NCI-H1930 (cell line): ENCODE results near the gene NCAPD2.
A peak's percentile ranks its signal among the peaks of the same experiment; 100 is the strongest.
"Not testable (repeated sequence)": the region's sequence is repeated elsewhere in the genome, so short reads cannot be mapped to it uniquely, and the experiment has no call there.

Experiments
- DNase-seq, 2 experiments: peaks; one replicate each; lab custom pipeline; 2025; lab: John Stamatoyannopoulos, UW

Gene NCAPD2

DNA sequence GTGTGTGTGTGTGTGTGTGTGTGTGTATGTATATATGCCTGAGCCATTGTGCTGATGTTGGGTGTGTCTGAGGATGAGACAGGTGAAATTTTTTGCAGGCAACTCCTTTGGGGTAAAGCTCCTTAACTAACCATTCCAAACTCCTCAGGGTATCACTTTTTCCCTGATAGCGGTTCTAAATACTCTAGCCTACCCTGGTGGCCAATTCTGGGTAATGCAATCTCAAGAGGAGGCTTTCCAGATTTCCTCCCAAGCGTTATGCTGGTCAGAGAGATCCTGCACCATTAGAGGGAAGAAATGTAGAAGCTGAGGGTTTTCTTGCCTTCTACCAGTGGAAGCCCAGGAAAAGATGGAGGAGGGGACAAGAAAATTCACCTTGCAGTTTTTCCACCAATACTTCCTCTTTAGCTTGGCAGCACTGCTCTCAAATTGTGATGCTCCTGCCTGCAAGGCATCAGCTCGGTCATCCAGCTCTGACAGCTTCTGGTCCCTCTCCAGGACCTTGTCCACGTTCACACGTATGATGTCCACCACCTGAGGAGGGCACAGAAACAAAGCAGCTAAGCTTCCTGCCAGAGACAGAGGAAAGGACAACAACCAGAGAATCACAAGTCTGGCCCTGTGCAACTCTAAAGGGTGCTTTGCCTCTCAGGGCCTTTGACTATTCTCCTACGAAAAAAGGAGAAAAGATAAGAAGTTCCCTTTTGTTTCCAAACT is 28.3 kb upstream of the NCAPD2 start:
- peak; percentile 30 to 45 for DNase-seq

DNA sequence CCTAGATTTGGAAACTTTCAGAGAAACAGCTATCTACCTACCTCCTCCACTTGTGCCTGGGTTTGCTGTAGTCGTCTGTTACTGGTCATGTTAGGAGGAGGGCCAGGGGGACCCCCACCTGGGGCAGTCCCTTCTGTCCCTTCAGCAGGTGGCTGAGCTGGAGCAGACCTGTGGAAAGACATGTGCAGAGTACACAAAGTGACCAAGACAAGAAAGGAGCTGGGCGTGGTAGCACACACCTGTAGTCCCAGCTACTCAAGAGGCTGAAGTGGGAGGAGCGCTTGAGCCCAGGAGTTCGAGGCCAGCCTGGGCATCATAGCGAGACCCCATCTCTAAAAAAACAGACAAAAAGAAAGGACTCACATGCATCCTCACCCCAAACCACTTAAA is 27.7 kb upstream of the NCAPD2 start:
- no peak for DNase-seq

DNA sequence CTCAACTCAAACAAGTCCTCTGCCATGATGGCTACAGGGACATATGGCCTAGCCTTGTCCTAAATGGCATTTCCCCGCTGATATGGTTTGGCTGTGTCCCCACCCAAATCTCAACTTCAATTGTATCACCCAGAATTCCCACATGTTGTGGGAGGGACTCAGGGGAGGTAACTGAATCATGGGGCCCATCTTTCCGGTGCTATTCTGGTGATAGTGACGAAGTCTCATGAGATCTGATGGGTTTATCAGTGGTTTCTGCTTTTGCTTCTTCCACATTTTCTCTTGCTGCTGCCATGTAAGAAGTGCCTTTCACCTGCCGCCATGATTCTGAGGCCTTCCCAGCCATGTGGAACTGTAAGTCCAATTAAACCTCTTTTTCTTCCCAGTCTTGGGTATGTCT is 27.2 kb upstream of the NCAPD2 start:
- DNase-seq = not testable (repeated sequence)

DNA sequence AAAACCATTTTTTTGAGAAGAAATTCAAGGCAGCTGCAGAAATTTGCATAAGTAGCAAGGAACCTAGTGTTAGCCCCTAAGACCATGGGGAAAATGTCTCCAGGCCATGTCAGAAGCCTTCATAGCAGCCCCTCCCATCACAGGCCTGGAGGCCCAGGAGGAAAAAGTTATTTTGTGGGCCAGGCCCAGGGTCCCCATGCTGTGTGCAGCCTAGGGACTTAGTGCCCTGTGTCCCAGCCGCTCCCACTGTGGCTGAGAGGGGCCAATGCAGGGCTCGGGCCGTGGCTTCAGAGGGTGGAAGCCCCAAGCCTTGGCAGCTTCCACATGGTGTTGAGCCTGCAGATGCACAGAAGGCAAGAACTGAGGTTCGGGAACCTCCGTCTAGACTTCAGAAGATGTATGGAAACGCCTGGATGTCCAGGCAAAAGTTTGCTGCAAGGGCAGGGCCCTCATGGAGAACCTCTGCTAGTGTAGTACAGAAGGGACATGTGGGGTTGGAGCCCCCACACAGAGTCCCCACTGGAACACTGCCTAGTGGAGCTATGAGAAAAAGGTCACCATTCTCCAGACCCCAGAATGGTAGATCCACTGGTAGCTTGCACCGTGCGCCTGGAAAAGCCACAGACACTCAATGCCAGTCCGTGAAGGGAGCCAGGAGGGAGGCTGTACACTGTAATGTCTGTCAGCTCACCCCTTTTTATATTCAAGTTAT is 26.2 kb upstream of the NCAPD2 start:
- not testable (repeated sequence) for DNase-seq

DNA sequence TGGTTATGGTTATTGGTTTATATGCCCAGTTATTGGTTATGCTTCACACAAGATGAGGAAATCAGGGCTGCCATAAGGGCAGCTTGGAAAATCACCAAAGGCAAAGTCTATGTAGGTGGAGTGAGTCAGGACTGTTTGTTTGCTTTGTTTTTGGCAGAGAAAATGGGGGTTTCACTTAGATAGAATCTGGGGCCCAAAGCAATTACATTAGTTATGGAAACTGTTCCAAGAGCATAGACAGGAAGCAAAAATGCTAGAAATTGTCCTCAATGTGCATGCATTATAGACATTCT is 25.7 kb upstream of the NCAPD2 start:
- DNase-seq = no peak

DNA sequence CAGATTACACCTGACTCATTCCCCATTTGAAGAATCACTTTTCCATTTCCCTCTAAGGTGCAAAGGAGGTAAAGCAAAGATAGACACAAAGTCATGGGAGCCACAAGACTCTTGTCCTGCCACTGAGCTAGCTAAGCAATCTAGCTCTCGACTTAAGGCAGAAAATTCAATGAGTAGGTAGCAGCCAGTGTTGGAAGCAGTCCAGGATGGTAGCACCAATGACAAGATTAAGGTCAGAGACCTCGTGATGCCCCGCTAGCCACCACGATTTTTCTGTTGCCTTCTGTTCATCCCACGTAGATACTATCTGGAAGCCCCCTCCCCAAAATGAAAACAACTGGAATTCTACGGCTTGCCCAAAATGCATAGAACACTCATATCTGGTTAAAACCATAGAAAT is 24.8 kb upstream of the NCAPD2 start:
- DNase-seq = no peak

DNA sequence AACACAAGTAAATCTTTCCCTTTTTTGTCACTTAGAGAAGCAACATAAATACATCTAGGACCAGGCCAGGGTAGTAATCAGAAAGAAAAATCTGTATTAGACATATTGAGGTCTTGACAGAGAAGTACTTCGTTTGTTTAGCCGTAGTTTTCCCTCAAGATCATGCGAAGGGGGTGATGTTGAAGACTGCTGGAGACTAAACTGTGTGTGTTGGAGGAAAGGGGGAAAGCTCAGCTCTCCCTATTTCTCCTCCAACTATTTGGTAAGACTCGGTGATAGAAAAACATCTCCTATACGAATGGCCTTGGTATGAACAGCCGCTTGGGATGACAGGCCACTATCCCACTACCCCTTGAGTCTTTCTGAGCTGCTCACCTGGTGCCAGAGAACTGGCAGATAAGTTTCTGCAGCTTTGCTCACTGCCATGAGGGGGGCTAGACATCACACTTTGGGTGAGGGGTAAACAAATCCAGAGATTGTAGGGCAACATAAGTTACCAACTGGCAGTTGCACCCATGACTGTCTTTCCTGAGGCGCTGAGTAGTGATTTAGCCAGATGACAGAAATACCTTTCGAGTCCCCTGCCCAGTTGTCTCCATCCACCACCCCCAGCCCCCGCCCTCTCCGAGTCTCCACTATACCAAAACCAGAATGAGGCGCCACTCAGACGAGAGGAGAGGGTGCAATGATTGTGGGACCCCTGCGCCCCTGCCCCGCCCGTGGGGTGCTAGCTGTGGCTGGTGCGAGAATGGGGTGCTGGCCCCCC is 24.1 kb upstream of the NCAPD2 start:
- DNase-seq = no peak

DNA sequence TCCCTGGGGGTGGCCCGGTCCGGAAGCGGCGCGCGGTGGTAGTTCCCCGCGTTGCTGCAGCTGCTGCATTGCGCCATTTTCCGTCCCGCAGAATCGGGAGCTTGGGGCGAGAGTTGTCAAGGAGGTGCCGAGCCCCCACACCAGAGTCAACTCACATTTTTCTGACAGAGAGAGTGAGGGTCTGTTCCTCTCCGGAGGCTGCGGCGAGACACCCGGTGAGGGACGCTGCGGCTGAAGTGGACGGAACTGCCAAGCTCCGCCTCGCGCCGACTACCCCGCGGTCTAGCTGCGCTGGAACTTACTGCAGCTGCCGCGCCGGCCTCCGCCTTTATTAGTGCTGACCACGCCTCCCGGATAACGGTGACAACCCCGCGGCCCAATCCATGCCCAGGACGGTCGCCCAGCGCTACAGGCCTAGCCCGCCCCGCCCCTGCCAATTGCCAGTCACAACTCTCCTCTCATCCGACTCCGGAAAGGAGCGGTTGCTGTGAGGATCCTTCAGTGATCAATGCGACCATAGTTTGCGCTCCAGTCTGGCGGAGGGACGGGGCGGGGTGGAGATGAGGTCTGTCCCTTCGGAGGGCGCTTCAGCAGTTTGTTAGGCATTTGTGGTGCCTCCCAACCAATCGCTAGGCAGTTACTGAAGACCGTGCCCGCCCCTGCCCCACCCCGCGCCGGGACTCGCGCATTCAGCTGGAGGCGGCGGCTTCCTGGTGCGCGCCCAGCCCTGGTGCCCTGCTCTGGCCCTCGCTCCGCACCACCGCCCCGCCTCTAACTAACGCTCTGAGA is 23.3 kb upstream of the NCAPD2 start, which contains the start of gene VAMP1:
TSS of gene VAMP1 (minus strand) at position 303 of the 789 bp plus-strand sequence. CDS start at position 157, 146 bp downstream.
- DNase-seq = peak; percentile 97 to 98

DNA sequence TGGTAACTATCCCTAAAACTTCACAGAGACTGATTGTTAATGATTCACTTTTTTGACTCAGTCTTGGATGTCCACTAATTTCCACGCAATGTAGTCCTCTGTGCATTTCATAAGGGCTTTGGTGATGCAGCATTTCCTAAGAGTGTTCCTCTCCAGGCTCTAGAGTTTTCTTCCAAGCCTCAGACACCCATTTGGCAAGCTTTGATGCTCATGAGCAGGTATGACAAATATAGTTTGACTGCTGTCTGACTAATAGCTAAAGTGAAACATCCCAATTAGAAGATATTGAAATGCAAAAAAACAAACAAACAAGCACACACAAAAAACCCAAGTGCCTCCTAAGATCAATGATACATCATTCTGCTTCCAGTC is 21.9 kb upstream of the NCAPD2 start:
- no peak for DNase-seq

DNA sequence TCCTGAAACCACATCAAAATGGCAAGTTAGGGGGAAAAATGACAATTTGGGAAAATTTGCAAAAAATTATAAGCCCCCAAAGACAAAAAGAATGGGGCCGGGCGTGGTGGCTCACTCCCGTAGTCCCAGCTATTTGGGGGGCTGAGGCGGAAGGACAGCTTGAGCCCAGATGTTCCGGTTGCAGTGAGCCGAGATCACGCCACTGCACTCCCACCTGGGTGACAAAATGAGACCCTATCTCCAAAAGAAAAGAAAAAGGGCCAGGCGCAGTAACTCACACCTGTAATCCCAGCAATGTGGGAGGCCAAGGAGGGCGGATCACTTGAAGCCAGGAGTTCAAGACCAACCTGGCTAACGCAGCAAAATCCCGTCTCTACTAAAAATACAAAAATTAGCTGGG is 21.4 kb upstream of the NCAPD2 start:
- DNase-seq = no peak

DNA sequence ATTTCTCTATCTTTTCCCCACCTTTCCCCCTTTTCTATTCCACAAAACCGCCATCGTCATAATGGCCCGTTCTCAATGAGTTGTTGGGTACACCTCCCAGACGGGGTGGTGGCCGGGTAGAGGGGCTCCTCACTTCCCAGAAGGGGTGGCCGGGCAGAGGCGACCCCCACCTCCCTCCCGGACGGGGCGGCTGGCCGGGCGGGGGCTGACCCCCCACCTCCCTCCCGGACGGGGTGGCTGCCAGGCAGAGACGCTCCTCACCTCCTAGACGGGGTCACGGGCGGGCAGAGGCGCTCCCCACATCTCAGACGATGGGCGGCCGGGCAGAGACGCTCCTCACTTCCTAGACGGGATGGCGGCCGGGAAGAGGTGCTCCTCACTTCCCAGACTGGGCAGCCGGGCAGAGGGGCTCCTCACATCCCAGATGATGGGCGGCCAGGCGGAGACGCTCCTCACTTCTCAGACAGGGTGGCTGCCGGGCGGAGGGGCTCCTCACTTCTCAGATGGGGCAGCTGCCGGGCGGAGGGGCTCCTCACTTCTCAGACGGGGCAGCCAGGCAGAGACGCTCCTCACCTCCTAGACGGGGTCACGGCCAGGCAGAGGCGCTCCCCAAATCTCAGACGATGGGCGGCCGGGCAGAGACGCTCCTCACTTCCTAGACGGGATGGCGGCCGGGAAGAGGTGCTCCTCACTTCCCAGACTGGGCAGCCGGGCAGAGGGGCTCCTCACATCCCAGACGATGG is 18.5 kb upstream of the NCAPD2 start:
- not testable (repeated sequence) for DNase-seq

DNA sequence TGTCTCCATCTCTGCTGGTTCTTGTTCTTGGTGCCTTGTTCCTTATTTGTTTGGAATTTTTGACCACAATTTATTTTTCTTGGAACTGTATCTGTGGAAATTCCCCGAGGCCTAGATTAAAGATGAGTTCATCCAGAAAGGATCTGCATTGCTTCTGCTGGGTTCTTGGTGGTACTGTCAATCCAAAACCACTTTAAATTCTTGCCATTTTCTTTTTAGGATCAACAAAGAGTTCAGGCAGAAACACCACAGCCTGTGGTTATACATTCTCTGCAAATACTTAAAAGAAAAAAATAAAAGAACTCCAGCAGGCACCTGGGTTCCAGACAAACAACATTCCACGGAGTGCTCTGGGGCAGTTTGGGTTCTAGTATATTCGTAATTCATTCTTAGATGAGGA is 17.4 kb upstream of the NCAPD2 start:
- no peak for DNase-seq

DNA sequence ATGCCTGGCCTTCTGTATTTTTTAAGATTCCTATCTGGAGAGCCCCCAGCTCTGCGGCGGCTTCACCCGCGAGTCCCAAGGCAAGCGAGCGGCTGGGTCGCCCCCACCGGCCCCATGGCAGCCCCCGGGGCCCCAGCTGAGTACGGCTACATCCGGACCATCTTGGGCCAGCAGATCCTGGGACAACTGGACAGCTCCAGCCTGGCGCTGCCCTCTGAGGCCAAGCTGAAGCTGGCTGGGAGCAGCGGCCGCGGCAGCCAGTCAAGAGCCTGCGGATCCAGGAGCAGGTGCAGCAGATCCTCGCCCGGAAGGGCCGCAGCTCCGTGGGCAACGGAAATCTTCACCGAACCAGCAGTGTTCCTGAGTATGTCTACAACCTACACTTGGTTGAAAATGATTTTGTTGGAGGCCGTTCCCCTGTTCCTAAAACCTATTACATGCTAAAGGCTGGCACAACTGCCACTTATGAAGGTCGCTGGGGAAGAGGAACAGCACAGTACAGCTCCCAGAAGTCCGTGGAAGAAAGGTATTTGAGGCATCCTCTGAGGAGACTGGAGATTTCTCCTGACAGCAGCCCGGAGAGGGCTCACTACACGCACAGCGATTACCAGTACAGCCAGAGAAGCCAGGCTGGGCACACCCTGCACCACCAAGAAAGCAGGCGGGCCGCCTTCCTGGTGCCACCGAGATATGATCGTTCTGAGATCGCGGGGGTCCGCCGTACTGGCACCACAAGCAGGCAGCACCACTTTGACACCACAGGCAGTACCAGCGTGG is 16.1 kb upstream of the NCAPD2 start:
- not testable (repeated sequence) for DNase-seq

DNA sequence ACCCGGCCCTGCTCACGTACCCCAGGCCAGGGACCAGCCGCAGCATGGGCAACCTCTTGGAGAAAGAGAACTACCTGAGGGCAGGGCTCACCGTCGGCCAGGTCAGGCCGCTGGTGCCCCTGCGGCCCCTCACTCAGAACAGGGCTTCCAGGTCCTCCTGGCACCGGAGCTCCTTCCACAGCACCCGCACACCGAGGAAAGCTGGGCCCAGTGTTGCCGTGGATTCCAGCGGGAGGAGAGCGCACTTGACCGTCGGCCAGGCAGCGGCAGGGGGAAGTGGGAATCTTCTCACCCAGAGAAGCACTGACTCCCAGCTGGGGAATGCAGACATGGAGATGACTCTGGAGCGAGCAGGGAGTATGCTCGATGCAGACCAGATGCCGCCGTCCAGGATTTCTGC is 15.5 kb upstream of the NCAPD2 start:
- DNase-seq = no peak

DNA sequence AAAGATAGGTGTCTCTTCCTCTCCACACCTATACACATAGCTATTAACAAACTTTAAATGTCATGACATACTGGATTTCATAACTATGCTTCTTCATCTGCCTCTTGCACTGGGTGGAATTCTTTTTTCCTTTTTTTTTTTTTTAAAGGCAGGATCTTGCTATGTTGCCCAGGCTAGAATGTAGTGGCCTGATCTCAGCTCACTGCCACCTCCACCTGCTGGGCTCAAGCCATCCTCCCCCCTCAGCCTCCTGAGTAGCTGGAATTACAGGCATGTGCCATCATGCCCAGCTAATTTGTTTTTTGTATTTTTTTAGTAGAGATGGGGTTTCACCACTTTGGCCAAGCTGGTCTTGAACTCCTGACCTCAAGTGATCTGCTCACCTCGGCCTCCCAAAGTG is 5.7 kb upstream of the NCAPD2 start:
- DNase-seq = no peak

DNA sequence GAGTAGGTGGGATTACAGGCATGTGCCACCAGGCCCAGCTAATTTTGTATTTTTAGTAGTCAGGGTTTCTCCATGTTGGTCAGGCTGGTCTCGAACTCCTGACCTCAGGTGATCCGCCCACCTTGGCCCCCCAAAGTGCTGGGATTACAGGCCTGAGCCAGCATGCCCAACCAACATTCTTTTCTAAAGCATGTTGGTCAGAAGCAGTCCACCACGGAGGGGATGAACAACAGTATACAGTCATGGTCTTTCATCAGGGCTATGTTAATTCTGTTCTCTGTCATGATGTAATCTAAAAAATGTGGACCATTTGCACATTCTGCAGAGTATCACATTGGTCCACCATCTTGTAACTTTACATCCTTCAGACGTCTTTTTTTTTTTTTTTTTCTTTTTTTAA is 4.5 kb upstream of the NCAPD2 start:
- no peak for DNase-seq

DNA sequence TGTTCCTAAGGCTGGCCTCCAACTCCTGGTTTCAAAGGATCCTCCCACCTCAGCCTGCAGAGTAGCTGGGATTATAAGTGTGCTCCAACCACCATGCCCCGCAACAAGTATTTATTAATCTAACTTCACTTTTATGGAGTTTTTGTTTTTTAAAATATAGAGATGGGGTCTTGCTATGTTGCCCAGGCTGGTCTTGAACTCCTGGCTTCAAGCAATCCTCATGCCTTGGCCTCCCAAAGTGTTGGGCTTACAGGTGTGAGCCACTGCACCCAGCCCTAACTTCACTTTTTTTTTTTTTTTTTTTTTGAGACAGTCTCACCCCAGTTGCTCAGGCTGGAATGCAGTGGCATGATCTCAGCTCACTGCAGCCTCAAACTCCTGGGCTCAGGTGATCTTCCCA is 3.2 kb upstream of the NCAPD2 start:
- not testable (repeated sequence) for DNase-seq

DNA sequence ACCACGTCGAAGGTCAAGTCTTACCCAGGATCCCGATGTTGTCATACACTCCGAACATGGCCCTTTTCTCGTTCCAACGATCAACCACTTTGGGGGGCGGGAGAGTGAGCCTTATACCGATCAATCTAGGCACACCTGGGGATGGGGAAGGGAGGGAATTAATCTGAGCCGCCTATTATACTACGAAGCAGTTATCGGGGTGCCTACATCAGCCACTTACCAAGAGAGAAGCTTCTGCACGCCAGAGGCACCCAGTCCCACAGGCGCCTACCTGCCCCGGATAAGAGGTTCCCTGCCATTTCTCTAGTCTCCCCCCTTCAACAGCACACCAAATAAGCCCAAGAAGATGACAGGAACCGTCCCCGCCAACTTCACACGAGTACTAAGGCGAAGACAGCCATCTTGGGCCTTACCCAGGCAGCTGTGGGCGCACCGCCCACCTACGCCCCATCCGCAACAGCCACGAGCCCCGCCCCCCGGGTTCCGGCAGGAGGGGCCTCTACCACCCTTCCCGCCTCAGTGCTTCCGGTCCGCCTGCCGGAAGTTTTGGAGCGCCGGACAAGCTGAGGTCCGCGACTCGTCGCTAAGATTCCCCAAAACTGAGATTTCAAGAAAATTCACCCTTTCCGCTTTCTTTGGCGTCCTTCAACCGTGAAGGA is 935 bp upstream of the NCAPD2 start, which contains the start of gene MRPL51:
TSS of gene MRPL51 (minus strand) at position 425 of the 659 bp plus-strand sequence. CDS start at position 299, 126 bp downstream.
- peak; percentile 95 to 96 for DNase-seq

DNA sequence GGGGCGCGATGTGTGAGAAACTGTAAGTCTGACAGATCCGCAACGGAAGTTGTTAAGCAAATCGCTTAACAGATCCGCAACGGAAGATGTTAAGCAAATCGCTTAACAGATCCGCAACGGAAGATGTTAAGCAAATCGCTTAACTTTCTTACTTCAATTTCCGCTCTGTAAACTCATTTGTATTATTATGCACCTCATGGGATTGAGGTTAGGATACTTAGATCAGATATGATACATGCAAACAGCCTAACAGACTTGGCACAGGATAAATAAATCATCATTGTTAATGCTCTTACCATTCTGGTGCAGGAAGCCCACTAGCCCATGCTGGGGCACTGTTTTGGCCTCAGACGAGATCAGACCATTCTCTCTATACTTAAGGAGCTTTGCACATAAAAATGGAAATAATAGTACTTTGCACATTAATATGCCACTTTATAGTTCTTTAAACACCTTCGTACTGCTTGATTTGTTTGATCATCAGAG is 399 bp downstream of the NCAPD2 start:
- no peak for DNase-seq

DNA sequence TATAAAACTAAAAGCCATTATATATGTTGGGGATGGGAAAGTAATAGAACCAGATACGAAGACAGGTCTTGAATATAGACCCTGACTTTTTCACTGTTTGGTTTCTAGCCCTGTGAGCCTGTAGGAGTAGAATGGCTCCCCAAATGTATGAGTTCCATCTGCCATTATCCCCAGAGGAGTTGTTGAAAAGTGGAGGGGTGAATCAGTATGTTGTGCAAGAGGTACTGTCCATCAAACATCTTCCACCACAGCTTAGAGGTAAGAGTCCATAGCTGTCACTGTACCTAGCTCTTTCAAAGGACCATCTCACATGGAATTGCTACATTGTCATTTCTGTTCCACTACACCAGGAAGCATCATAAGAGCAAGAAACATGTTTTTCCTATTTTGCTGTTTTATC is 1.1 kb downstream of the NCAPD2 start:
- no peak for DNase-seq
